HepG2 (cell line): Measurements from ENCODE around the gene GART. TPM values are rescaled to one million over a fixed set of nuclear protein-coding genes. Genes with fewer than 3 reads are reported as not detected.

Experiments used
- ATAC-seq: fragments of 200-7000 bp; cut with Tn5 transposase; 3 replicates; pipeline ENCODE4 v1.9.1; 2020; ENCODE audit warnings: mild to moderate bottlenecking, moderate library complexity
- BruUV-seq: library from RNA; stranded (reverse); fragments of 400-500 nt; replicated peaks from 2 replicates; lab custom pipeline; 2021; lab: Mats Ljungman, UMichigan
- CTCF ChIA-PET: fragments of 300-600 bp; formaldehyde crosslinking; extraction: SDS; loops from one replicate; lab custom pipeline; 2021; ENCODE audit warnings: low total read pairs, inconsistent platforms, low intra/inter-chr PET ratio; lab: Yijun Ruan, JAX
- POLR2A ChIA-PET: fragments of 350-600 bp; sonication (Branson Sonifier 250); formaldehyde crosslinking; loops from one replicate; lab custom pipeline; 2020; ENCODE audit warnings: antibody characterized with exemption, inconsistent platforms; lab: Yijun Ruan, JAX
- DNase-seq: peaks from one replicate; pipeline ENCODE4 v3.0.0-alpha.2; 2015; ENCODE audit warnings: low spot score
- FAIRE-seq: peaks from 3 replicates; lab custom pipeline; 2011; peaks lifted over from hg19 to GRCh38; lab: Jason Lieb, UNC
- H2AFZ ChIP-seq: one replicate; pipeline ENCODE4 v1.6.1; 2011; ENCODE audit warnings: low read length, inconsistent platforms
- H3K27ac ChIP-seq: fragments of 300-600 bp; 3 replicates; pipeline ENCODE4 v1.8.0; 2011; ENCODE audit warnings: mixed run types, mild to moderate bottlenecking, mixed read lengths, low read length, inconsistent platforms; ENCODE audit not compliant: insufficient read depth; ENCODE audit errors: extremely low read length
- H3K27me3 ChIP-seq, 2 experiments: fragments of 200-600 bp in 1 of 2; 2 replicates in 1 of 2; 3 replicates in 1 of 2; pipeline versions ENCODE4 v1.6.0 to v1.8.0; 2011; ENCODE audit warnings: low read length in 2 of 2, mild to moderate bottlenecking in 2 of 2, moderate library complexity in 2 of 2, inconsistent platforms in 1 of 2; ENCODE audit not compliant: insufficient read depth in 2 of 2, control insufficient read depth in 1 of 2
- H3K36me3 ChIP-seq, 2 experiments: fragments of 200-600 bp in 1 of 2; replicated peaks in 1 of 2; 2 replicates in 1 of 2; 3 replicates in 1 of 2; pipeline versions ENCODE4 v1.5.1 to v1.8.0; 2011; ENCODE audit warnings: low read length in 2 of 2, inconsistent platforms in 1 of 2; ENCODE audit not compliant: insufficient read depth in 2 of 2, control insufficient read depth in 1 of 2
- H3K4me1 ChIP-seq: 2 replicates; pipeline ENCODE4 v1.5.1; 2012; ENCODE audit warnings: low read length, inconsistent platforms; ENCODE audit not compliant: insufficient read depth
- H3K4me2 ChIP-seq: 2 replicates; pipeline ENCODE4 v1.6.0; 2011; ENCODE audit warnings: low read depth, low read length, inconsistent platforms
- H3K4me3 ChIP-seq, 3 experiments: fragments of 200-600 bp in 1 of 3; sonication (generic), shearing (Covaris generic) in 1 of 3; replicated peaks in 1 of 3; 2 replicates each; pipeline ENCODE4 v1.5.1; 2011 to 2016; ENCODE audit warnings: low read length in 3 of 3, inconsistent platforms in 2 of 3, low read depth in 2 of 3, mild to moderate bottlenecking in 2 of 3, control low read depth in 1 of 3, mixed read lengths in 1 of 3; ENCODE audit not compliant: insufficient read depth in 1 of 3
- H3K79me2 ChIP-seq: one replicate; pipeline ENCODE4 v1.6.1; 2011; ENCODE audit warnings: low read length, inconsistent platforms; ENCODE audit not compliant: insufficient read depth
- H3K9ac ChIP-seq: 2 replicates; pipeline ENCODE4 v1.6.0; 2011; ENCODE audit warnings: mild to moderate bottlenecking, low read depth, low read length, inconsistent platforms; ENCODE audit not compliant: insufficient read depth
- H3K9me3 ChIP-seq: 2 replicates; pipeline ENCODE4 v1.5.1; 2012; ENCODE audit warnings: mild to moderate bottlenecking, low read length
- H4K20me1 ChIP-seq: 2 replicates; pipeline ENCODE4 v1.6.0; 2011; ENCODE audit warnings: inconsistent platforms, mild to moderate bottlenecking, low read length, moderate library complexity; ENCODE audit not compliant: insufficient read depth
- AGO2 ChIP-seq: fragments of 200-400 bp; formaldehyde crosslinking; optimal IDR thresholded peaks from 2 replicates; pipeline ENCODE3; 2017; ENCODE audit warnings: mild to moderate bottlenecking, low read depth, low read length, moderate library complexity
- AHDC1 ChIP-seq: sonication (generic); formaldehyde crosslinking; IDR thresholded peaks from 2 replicates; pipeline ENCODE4 v1.5.1; 2020; ENCODE audit warnings: mild to moderate bottlenecking, missing genetic modification reagents, borderline replicate concordance
- BRD4 ChIP-seq: sonication (generic); formaldehyde crosslinking; IDR thresholded peaks from 2 replicates; pipeline ENCODE4 v1.4.0; 2020; ENCODE audit warnings: missing genetic modification reagents
- KDM5A ChIP-seq: fragments of 200-600 bp; sonication (generic); IDR thresholded peaks from 2 replicates; pipeline ENCODE4 v1.7.0; 2018; ENCODE audit warnings: antibody characterized with exemption, mild to moderate bottlenecking, low read length, borderline replicate concordance
- POLR2AphosphoS2 ChIP-seq: IDR thresholded peaks from 2 replicates; pipeline ENCODE4 v1.6.1; 2011; ENCODE audit warnings: low read depth, low read length, improper control_type of control experiment
- RBM22 ChIP-seq: fragments of 200-400 bp; formaldehyde crosslinking; optimal IDR thresholded peaks from 2 replicates; pipeline ENCODE3; 2017; ENCODE audit warnings: mild to moderate bottlenecking, low read length, moderate library complexity
- YEATS4 ChIP-seq: sonication (generic); formaldehyde crosslinking; IDR thresholded peaks from 2 replicates; pipeline ENCODE4 v1.4.0; 2020; ENCODE audit warnings: missing genetic modification reagents, borderline replicate concordance
- ZBTB7A ChIP-seq: sonication (generic); formaldehyde crosslinking; IDR thresholded peaks from 2 replicates; pipeline ENCODE4 v1.8.0; 2022; ENCODE audit warnings: mild to moderate bottlenecking, missing genetic modification reagents
- ZIK1 ChIP-seq: sonication (generic); formaldehyde crosslinking; IDR thresholded peaks from 2 replicates; pipeline ENCODE4 v1.5.0; 2020; ENCODE audit warnings: mild to moderate bottlenecking, low read depth, missing genetic modification reagents, borderline replicate concordance
- ZKSCAN5 ChIP-seq: sonication (generic); formaldehyde crosslinking; IDR thresholded peaks from 2 replicates; pipeline ENCODE4 v1.5.1; 2020; ENCODE audit warnings: mild to moderate bottlenecking, missing genetic modification reagents
- ZSCAN29 ChIP-seq: sonication (generic); formaldehyde crosslinking; conservative IDR thresholded peaks from 2 replicates; pipeline ENCODE4 v1.4.0; 2020; ENCODE audit warnings: mild to moderate bottlenecking, missing genetic modification reagents
- WGBS: methylation state at CpG from one replicate; pipeline ENCODE4 v1.1.6; 2017; ENCODE audit warnings: low lambda C conversion rate; 5-methylcytosine and 5-hydroxymethylcytosine counted together
- in situ Hi-C: cut with HindIII; loops from 2 replicates; pipeline ENCODE4 v1.10.0; 2017; ENCODE audit warnings: low pct_unique_long_range_greater_than_20kb; ENCODE audit not compliant: extremely low pct_ligation_motif_present
- intact Hi-C: fragments of 100-400 bp; cut with micrococcal nuclease; formaldehyde crosslinking; loops from one replicate; pipeline ENCODE4 v1.10.0; 2022; ENCODE audit not compliant: unreplicated experiment
- polyA plus RNA-seq, 8 experiments: library from polyadenylated mRNA; depleted of rRNA in 3 of 8; stranded (reverse) in 7 of 8; unstranded in 1 of 8; fragments of >200 nt; fragmentation: Illumina TruSeq in 4 of 8; extraction: Trizol in 4 of 8; gene quantifications; 2 replicates each; pipeline versions ENCODE4 v1.2.1 to v1.2.3, GENCODE V29; 2011 to 2016; ENCODE audit warnings: low read depth in 4 of 8, missing spikeins in 1 of 8, mixed read lengths in 1 of 8; ENCODE audit not compliant: insufficient read depth in 1 of 8
- total RNA-seq, 5 experiments: library from RNA; depleted of rRNA; stranded (reverse); fragments of >200 nt; fragmentation: Illumina TruSeq; extraction: Trizol; gene quantifications; 2 replicates each; pipeline ENCODE4 v1.2.3, GENCODE V29; 2016; ENCODE audit warnings: low read depth in 1 of 5

Gene GART
- total and polyA plus RNA-seq, 2 of the 13 experiments (the other 11 are each of a cell fraction or from before 2014, with no cell fraction given), result 17.9 to 109 TPM

- TF ChIP-seq AHDC1 (no peak), AGO2 (peak; percentile 49), RBM22 (peak; percentile 58), BRD4 (CRISPR knock-in tag) (no peak)
Observed at GRCh38 chr21:33562389-33562788, 20.5 kb upstream of the GART start (continued).

- ATAC-seq, result no peak
- no peak for DNase-seq
- Histone ChIP-seq H3K4me2 (no peak overlapping the region), H3K4me3 (no peak overlapping the region), H3K79me2 (peaks cover 34% of the 10 kb centered on the region), H4K20me1 (peaks cover 29% of the 10 kb centered on the region), H3K27me3 (no peaks in the 10 kb centered on the region; a peak in 1 of 5 replicates), H3K9me3 (no peaks in the 10 kb centered on the region), H3K27ac (no peak overlapping the region), H3K9ac (no peak overlapping the region), H2AFZ (no peak overlapping the region), H3K4me1 (no peaks in the 10 kb centered on the region), H3K36me3 (peaks cover 13 to 59% of the 10 kb centered on the region in 2 experiments)
- intact Hi-C loops, result no loop called here
- no peak for FAIRE-seq
- ChIA-PET POLR2A (interaction anchor here (0.9 to 1.0 kb wide), 2 partner anchors 11 to 18 kb away, joined by 3 read pairs; no protein-coding TSS in a partner anchor), CTCF (no interaction called here)
- BruUV-seq, result no TSS peak
- WGBS, result 93% methylated on average over 2 of the region's 2 CpGs
- no peak for TF ChIP-seq ZSCAN29 (CRISPR knock-in tag)
- no peak for TF ChIP-seq ZBTB7A (CRISPR knock-in tag)
- TF ChIP-seq POLR2AphosphoS2, result 0 out of 2 replicates have a peak, but pooled peaks have one; percentile 20
- no peak for TF ChIP-seq ZKSCAN5 (CRISPR knock-in tag)
- no peak for TF ChIP-seq KDM5A
- no peak for TF ChIP-seq ZIK1 (CRISPR knock-in tag)
- no peak for TF ChIP-seq YEATS4
- in situ Hi-C loops, result no loop called here
Observed at GRCh38 chr21:33561373-33561772, 19.5 kb upstream of the GART start.
